ENCODE results near the gene MYBPH. TPM values are rescaled to one million over a fixed set of nuclear protein-coding genes. Genes with fewer than 3 reads are reported as not detected.

The MYBPH gene
- polyA plus RNA-seq, 2 of the 4 experiments (the other 2 are of a cell fraction) = not detected

DNA sequence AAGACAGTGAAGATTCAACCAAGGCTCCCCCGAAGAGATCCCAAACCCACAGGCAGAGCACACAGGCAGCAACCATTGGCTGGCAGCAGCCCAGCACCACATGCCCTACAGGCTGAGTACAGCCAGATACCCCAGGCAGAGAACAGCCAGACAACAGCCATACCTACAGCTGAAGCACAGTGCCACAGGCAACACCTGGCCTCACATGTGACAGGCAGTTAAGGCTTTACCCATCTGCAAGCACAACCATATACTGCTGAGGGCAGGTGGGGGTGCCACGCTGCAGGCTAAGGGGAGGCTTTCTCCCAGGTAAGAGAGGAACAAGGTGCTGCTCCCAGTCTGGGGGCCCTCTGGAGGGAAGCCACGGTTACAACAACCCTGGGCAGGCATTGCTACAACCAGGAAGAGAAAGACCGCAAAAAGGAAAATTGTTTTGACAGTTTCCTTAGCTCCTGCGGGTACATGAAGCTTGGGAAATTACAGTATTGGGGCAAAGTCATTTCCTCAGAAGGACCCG is 41.6 kb upstream of the MYBPH start:
- 33% methylated on average over 5 of the region's 6 CpGs for WGBS (ENCODE audit: missing lambda C conversion rate)
- H3K27ac ChIP-seq = no peak overlapping the region
- no peak overlapping the region for H3K4me2 ChIP-seq
- ATAC-seq = peak; percentile 39 to 69; a peak in 3 of 6 replicates
- CTCF ChIA-PET = interaction anchor here (0.6 to 14.7 kb wide), 34 partner anchors 10 to 259 kb away, joined by 3 to 452 read pairs (median 10); partner anchors contain the start of genes ADORA1, CHIT1, MYBPH and MYOG
- no peak for FAIRE-seq
- no peaks in the 10 kb centered on the region for H3K4me1 ChIP-seq
- TF ChIP-seq RAD21 (conservative IDR thresholded peaks at IDR 0.05 in 1 of 2, IDR thresholded peaks at IDR 0.05 in 1 of 2) (0 out of 5 replicates have a peak, but pooled peaks of 1 of the 2 experiments have one; percentile 7), MAZ (IDR thresholded peaks at IDR 0.05; ENCODE audit: borderline replicate concordance, low read depth, low read length) (no peak), ZFP36 (IDR thresholded peaks at IDR 0.05; ENCODE audit: borderline replicate concordance, partially characterized antibody) (no peak), NPAS2 (CRISPR knock-in tag; IDR thresholded peaks at IDR 0.05; ENCODE audit: borderline replicate concordance) (no peak), HOXB13 (CRISPR knock-in tag; IDR thresholded peaks at IDR 0.05; ENCODE audit: low read depth) (no peak), HEYL (CRISPR knock-in tag; IDR thresholded peaks at IDR 0.05) (no peak), MYC (IDR thresholded peaks at IDR 0.05; ENCODE audit: borderline replicate concordance, low read length) (no peak), ZSCAN20 (CRISPR knock-in tag; IDR thresholded peaks at IDR 0.05) (no peak)
- no peak overlapping the region for H3K4me3 ChIP-seq
- DNase-seq (ENCODE audit: low read depth in 1 of 2, low spot score in 1 of 2) = no peak
- no peaks in the 10 kb centered on the region for H3K9me3 ChIP-seq
- POLR2A ChIA-PET = no interaction called here

DNA sequence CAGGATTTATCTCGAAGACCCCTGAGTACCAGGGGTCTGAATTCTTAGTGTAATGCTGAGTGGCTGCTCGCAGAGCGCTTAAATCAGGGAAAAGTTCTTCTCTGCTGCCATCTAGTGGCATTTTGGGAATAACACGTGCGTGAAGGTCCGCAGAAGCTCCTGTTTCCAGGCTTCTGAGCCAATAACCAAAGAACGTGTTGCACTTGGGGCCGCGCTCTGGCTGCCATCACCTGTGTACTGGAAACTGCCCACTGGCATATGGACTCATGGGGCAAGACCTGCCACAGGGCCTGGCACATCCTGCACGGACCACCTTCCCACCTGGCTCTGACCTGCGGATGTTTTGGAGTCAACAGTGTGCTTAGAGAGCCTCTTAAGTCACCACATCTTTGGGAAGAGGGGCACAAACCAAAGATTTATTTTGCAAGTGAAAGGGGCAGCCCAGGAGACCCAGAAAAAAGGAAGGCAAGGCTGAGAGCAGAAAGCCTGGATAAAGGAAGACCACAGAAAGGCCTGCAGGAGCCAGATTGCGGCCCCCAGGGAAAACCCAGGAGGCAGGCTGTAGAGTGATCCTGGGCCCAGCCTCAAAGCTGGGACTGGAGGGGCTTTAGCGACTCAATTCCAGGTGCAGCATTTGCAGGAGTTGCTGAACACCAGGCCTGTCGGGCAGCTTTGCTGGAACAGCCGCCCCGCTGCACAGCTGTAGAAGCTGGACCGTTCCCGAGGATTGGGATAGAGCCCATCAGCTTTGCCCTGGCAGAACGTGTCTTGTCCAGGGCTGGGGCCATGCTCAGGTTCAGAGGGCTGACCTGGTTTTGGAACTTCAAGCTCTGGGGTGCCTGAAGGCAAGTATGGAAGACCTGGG is 40.9 kb upstream of the MYBPH start:
- no peaks in the 10 kb centered on the region for H3K9me3 ChIP-seq
- POLR2A ChIA-PET = interaction anchor here (1.0 to 1.6 kb wide), 2 partner anchors 99 to 177 kb away, joined by 4 read pairs; no protein-coding TSS in a partner anchor
- H3K27ac ChIP-seq = no peak overlapping the region
- peak; percentile 75 to 92 for ATAC-seq
- no peak for FAIRE-seq
- CTCF ChIA-PET = interaction anchor here (0.6 to 14.7 kb wide), 57 partner anchors 10 to 570 kb away, joined by 3 to 452 read pairs (median 7); partner anchors contain the start of genes ADORA1, CHIT1, MYBPH and MYOG
- peak; percentile 60 to 65 for DNase-seq (ENCODE audit: low read depth in 1 of 2, low spot score in 1 of 2)
- H3K4me2 ChIP-seq = no peak overlapping the region
- no peaks in the 10 kb centered on the region for H3K4me1 ChIP-seq
- H3K4me3 ChIP-seq = no peak overlapping the region
- 20% methylated on average over 19 of the region's 19 CpGs for WGBS (ENCODE audit: missing lambda C conversion rate)
- TF ChIP-seq, protein P1, sequence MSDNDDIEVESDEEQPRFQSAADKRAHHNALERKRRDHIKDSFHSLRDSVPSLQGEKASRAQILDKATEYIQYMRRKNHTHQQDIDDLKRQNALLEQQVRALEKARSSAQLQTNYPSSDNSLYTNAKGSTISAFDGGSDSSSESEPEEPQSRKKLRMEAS (IDR thresholded peaks at IDR 0.05) = peak; percentile 77
- TF ChIP-seq, protein P2, sequence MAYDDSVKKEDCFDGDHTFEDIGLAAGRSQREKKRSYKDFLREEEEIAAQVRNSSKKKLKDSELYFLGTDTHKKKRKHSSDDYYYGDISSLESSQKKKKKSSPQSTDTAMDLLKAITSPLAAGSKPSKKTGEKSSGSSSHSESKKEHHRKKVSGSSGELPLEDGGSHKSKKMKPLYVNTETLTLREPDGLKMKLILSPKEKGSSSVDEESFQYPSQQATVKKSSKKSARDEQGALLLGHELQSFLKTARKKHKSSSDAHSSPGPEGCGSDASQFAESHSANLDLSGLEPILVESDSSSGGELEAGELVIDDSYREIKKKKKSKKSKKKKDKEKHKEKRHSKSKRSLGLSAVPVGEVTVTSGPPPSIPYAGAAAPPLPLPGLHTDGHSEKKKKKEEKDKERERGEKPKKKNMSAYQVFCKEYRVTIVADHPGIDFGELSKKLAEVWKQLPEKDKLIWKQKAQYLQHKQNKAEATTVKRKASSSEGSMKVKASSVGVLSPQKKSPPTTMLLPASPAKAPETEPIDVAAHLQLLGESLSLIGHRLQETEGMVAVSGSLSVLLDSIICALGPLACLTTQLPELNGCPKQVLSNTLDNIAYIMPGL (CRISPR knock-in tag; IDR thresholded peaks at IDR 0.05; ENCODE audit: borderline replicate concordance) = no peak
- no peak for TF ChIP-seq CHD4 (IDR thresholded peaks at IDR 0.05; ENCODE audit: borderline replicate concordance)
- TF ChIP-seq, protein P3, sequence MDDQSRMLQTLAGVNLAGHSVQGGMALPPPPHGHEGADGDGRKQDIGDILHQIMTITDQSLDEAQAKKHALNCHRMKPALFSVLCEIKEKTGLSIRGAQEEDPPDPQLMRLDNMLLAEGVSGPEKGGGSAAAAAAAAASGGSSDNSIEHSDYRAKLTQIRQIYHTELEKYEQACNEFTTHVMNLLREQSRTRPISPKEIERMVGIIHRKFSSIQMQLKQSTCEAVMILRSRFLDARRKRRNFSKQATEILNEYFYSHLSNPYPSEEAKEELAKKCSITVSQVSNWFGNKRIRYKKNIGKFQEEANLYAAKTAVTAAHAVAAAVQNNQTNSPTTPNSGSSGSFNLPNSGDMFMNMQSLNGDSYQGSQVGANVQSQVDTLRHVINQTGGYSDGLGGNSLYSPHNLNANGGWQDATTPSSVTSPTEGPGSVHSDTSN (IDR thresholded peaks at IDR 0.05) = no peak
- TF ChIP-seq GATA3 (IDR thresholded peaks at IDR 0.05; ENCODE audit: borderline replicate concordance) = no peak
- peak; percentile 84 to 92 for TF ChIP-seq RAD21 (conservative IDR thresholded peaks at IDR 0.05 in 1 of 2, IDR thresholded peaks at IDR 0.05 in 1 of 2)
- peak; percentile 66 for TF ChIP-seq MYC (IDR thresholded peaks at IDR 0.05; ENCODE audit: borderline replicate concordance, low read length)
- no peak for TF ChIP-seq POLR2AphosphoS2 (conservative IDR thresholded peaks at IDR 0.05; ENCODE audit: low read length)
- TF ChIP-seq NR3C1 (IDR thresholded peaks at IDR 0.05) = no peak
- no peak for TF ChIP-seq FOXS1 (CRISPR knock-in tag; IDR thresholded peaks at IDR 0.05)
- no peak for TF ChIP-seq RNF2 (IDR thresholded peaks at IDR 0.05; ENCODE audit: borderline replicate concordance, low read depth)
- TF ChIP-seq FOSL2 (IDR thresholded peaks at IDR 0.05) = no peak
- TF ChIP-seq FOSL2 (CRISPR knock-in tag; IDR thresholded peaks at IDR 0.05) = no peak
- TF ChIP-seq SREBF2 (IDR thresholded peaks at IDR 0.05) = no peak
- TF ChIP-seq SMC3 (IDR thresholded peaks at IDR 0.05) = peak; percentile 91
- TF ChIP-seq TFCP2L1 (CRISPR knock-in tag; IDR thresholded peaks at IDR 0.05) = no peak
- no peak for TF ChIP-seq JUNB (IDR thresholded peaks at IDR 0.05)
- TF ChIP-seq, protein P4, sequence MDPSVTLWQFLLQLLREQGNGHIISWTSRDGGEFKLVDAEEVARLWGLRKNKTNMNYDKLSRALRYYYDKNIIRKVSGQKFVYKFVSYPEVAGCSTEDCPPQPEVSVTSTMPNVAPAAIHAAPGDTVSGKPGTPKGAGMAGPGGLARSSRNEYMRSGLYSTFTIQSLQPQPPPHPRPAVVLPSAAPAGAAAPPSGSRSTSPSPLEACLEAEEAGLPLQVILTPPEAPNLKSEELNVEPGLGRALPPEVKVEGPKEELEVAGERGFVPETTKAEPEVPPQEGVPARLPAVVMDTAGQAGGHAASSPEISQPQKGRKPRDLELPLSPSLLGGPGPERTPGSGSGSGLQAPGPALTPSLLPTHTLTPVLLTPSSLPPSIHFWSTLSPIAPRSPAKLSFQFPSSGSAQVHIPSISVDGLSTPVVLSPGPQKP (IDR thresholded peaks at IDR 0.05; ENCODE audit: low read depth, low read length) = no peak
- TF ChIP-seq HOXB5 (CRISPR knock-in tag; IDR thresholded peaks at IDR 0.05) = no peak
- TF ChIP-seq, protein P5, sequence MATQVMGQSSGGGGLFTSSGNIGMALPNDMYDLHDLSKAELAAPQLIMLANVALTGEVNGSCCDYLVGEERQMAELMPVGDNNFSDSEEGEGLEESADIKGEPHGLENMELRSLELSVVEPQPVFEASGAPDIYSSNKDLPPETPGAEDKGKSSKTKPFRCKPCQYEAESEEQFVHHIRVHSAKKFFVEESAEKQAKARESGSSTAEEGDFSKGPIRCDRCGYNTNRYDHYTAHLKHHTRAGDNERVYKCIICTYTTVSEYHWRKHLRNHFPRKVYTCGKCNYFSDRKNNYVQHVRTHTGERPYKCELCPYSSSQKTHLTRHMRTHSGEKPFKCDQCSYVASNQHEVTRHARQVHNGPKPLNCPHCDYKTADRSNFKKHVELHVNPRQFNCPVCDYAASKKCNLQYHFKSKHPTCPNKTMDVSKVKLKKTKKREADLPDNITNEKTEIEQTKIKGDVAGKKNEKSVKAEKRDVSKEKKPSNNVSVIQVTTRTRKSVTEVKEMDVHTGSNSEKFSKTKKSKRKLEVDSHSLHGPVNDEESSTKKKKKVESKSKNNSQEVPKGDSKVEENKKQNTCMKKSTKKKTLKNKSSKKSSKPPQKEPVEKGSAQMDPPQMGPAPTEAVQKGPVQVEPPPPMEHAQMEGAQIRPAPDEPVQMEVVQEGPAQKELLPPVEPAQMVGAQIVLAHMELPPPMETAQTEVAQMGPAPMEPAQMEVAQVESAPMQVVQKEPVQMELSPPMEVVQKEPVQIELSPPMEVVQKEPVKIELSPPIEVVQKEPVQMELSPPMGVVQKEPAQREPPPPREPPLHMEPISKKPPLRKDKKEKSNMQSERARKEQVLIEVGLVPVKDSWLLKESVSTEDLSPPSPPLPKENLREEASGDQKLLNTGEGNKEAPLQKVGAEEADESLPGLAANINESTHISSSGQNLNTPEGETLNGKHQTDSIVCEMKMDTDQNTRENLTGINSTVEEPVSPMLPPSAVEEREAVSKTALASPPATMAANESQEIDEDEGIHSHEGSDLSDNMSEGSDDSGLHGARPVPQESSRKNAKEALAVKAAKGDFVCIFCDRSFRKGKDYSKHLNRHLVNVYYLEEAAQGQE (IDR thresholded peaks at IDR 0.05) = no peak
- TF ChIP-seq MAFK (IDR thresholded peaks at IDR 0.05; ENCODE audit: partially characterized antibody) = no peak
- no peak for TF ChIP-seq HOXA7 (CRISPR knock-in tag; IDR thresholded peaks at IDR 0.05)
